BLaER1 treated with 17β-estradiol and CSF1 and Interleukin-3, amounts not matched to agents 10 nM and 100 nM (cell line): Measurements from ENCODE around the gene TMEM107.
A peak's percentile ranks its signal among the peaks of the same experiment; 100 is the strongest.

Source experiments
- H3K27ac ChIP-seq, 11 experiments: shearing (Covaris generic); formaldehyde crosslinking; 2 replicates each; pipeline ENCODE4 v1.8.1; 2022
- H3K27me3 ChIP-seq, 11 experiments: shearing (Covaris generic); formaldehyde crosslinking; 2 replicates each; pipeline ENCODE4 v1.8.1; 2022
- H3K36me3 ChIP-seq, 11 experiments: shearing (Covaris generic); formaldehyde crosslinking; 2 replicates each; pipeline ENCODE4 v1.8.1; 2022
- H3K4me1 ChIP-seq, 10 experiments: shearing (Covaris generic); formaldehyde crosslinking; 2 replicates each; pipeline ENCODE4 v1.8.1; 2022
- H3K4me2 ChIP-seq, 11 experiments: shearing (Covaris generic); formaldehyde crosslinking; 2 replicates each; pipeline ENCODE4 v1.8.1; 2022
- H3K4me3 ChIP-seq, 10 experiments: shearing (Covaris generic); formaldehyde crosslinking; 2 replicates each; pipeline ENCODE4 v1.8.1; 2022
- H3K9ac ChIP-seq, 11 experiments: shearing (Covaris generic); formaldehyde crosslinking; 2 replicates each; pipeline ENCODE4 v1.8.1; 2022
- H3K9me3 ChIP-seq, 11 experiments: shearing (Covaris generic); formaldehyde crosslinking; replicated peaks in 1 of 11; 2 replicates each; pipeline ENCODE4 v1.8.1; 2022
- H4K20me1 ChIP-seq, 11 experiments: shearing (Covaris generic); formaldehyde crosslinking; 2 replicates each; pipeline ENCODE4 v1.8.1; 2022
- Cebpa-rat ChIP-seq, 11 experiments: shearing (Covaris generic); IDR thresholded peaks; 2 replicates each; pipeline ENCODE4 v1.8.1; 2022

Gene TMEM107

GRCh38 chr17:8160224-8160577, 16.0 kb downstream of the TMEM107 start:
- H3K36me3 ChIP-seq: peaks cover 13 to 30% (median 21%) of the 10 kb centered on the region in 11 experiments; a peak in 20 of 22 replicates
- TF ChIP-seq Cebpa-rat (IDR thresholded peaks at IDR 0.05): no peak
- H3K4me1 ChIP-seq: peaks cover 66 to 80% (median 76%) of the 10 kb centered on the region in 10 experiments
- H4K20me1 ChIP-seq: peaks cover 10 to 41% (median 26%) of the 10 kb centered on the region in 11 experiments; a peak in 17 of 22 replicates
- H3K4me3 ChIP-seq: peak overlapping the region; percentile 92 to 100 (median 100); a peak in 14 of 20 replicates
- peak overlapping the region; percentile 92 to 100 (median 100) for H3K4me2 ChIP-seq
- no peaks in the 10 kb centered on the region for H3K9me3 ChIP-seq
- H3K9ac ChIP-seq: peak overlapping the region; percentile 55 to 100 (median 99); a peak in 18 of 22 replicates
- H3K27me3 ChIP-seq: no peaks in the 10 kb centered on the region
- H3K27ac ChIP-seq: peak overlapping the region in 6 of 11 experiments; percentile 23 to 100 (median 45); a peak in 7 of 22 replicates

- Histone ChIP-seq H3K4me3 (no peak overlapping the region; a peak in 2 of 20 replicates), H3K27ac (peak overlapping the region in 3 of 11 experiments; percentile 6 to 38 (median 15); a peak in 2 of 22 replicates), H4K20me1 (peaks cover 10 to 44% (median 26%) of the 10 kb centered on the region in 11 experiments; a peak in 17 of 22 replicates), H3K27me3 (no peaks in the 10 kb centered on the region), H3K36me3 (peaks cover 13 to 30% (median 21%) of the 10 kb centered on the region in 11 experiments; a peak in 20 of 22 replicates), H3K4me2 (peak overlapping the region; percentile 92 to 100 (median 100); a peak in 20 of 22 replicates), H3K4me1 (peaks cover 68 to 80% (median 76%) of the 10 kb centered on the region in 10 experiments), H3K9ac (peak overlapping the region in 10 of 11 experiments; percentile 10 to 100 (median 55); a peak in 13 of 22 replicates), H3K9me3 (no peaks in the 10 kb centered on the region)
- TF ChIP-seq Cebpa-rat (IDR thresholded peaks at IDR 0.05): no peak
Observed at GRCh38 chr17:8159459-8160223, 16.5 kb downstream of the TMEM107 start.

- H4K20me1 ChIP-seq: peaks cover 10 to 45% (median 26%) of the 10 kb centered on the region in 11 experiments; a peak in 17 of 22 replicates
- no peak for TF ChIP-seq Cebpa-rat (IDR thresholded peaks at IDR 0.05)
- H3K9ac ChIP-seq: peak overlapping the region in 6 of 11 experiments; percentile 7 to 100 (median 45); a peak in 3 of 22 replicates
- H3K36me3 ChIP-seq: peaks cover 13 to 30% (median 21%) of the 10 kb centered on the region in 11 experiments; a peak in 20 of 22 replicates
- no peak overlapping the region for H3K27ac ChIP-seq
- peak overlapping the region in 10 of 11 experiments; percentile 27 to 100 (median 100); a peak in 12 of 22 replicates for H3K4me2 ChIP-seq
- H3K4me3 ChIP-seq: no peak overlapping the region
- H3K27me3 ChIP-seq: no peaks in the 10 kb centered on the region
- H3K4me1 ChIP-seq: peaks cover 68 to 80% (median 76%) of the 10 kb centered on the region in 10 experiments
- H3K9me3 ChIP-seq: no peaks in the 10 kb centered on the region
Observed at GRCh38 chr17:8159032-8159400, 17.2 kb downstream of the TMEM107 start.

GRCh38 chr17:8158267-8159031, 17.7 kb downstream of the TMEM107 start:
- Histone ChIP-seq H3K36me3 (peaks cover 13 to 30% (median 21%) of the 10 kb centered on the region in 11 experiments; a peak in 20 of 22 replicates), H4K20me1 (peaks cover 10 to 45% (median 26%) of the 10 kb centered on the region in 11 experiments; a peak in 17 of 22 replicates), H3K27me3 (no peaks in the 10 kb centered on the region), H3K4me3 (peak overlapping the region in 2 of 10 experiments; percentile 25 to 39; a peak in 3 of 20 replicates), H3K4me1 (peaks cover 68 to 80% (median 76%) of the 10 kb centered on the region in 10 experiments), H3K9ac (peak overlapping the region in 10 of 11 experiments; percentile 36 to 67 (median 44); a peak in 18 of 22 replicates), H3K9me3 (no peaks in the 10 kb centered on the region), H3K27ac (peak overlapping the region in 10 of 11 experiments; percentile 24 to 88 (median 60); a peak in 17 of 22 replicates), H3K4me2 (peak overlapping the region; percentile 24 to 91 (median 54); a peak in 20 of 22 replicates)
- no peak for TF ChIP-seq Cebpa-rat (IDR thresholded peaks at IDR 0.05)

- peak overlapping the region; percentile 77 to 94 (median 83) for H3K9ac ChIP-seq
- peak overlapping the region; percentile 85 to 99 (median 97) for H3K4me2 ChIP-seq
- peaks cover 12 to 27% (median 19%) of the 10 kb centered on the region in 11 experiments; a peak in 20 of 22 replicates for H3K36me3 ChIP-seq
- H3K4me1 ChIP-seq: peaks cover 68 to 82% (median 76%) of the 10 kb centered on the region in 10 experiments
- peak overlapping the region; percentile 73 to 97 (median 86) for H3K27ac ChIP-seq
- TF ChIP-seq Cebpa-rat (IDR thresholded peaks at IDR 0.05): no peak
- peaks cover 7 to 42% (median 19%) of the 10 kb centered on the region in 11 experiments; a peak in 17 of 22 replicates for H4K20me1 ChIP-seq
- no peaks in the 10 kb centered on the region for H3K9me3 ChIP-seq
- peak overlapping the region; percentile 51 to 70 (median 59) for H3K4me3 ChIP-seq
- no peaks in the 10 kb centered on the region for H3K27me3 ChIP-seq
Observed at GRCh38 chr17:8156246-8156992, 19.8 kb downstream of the TMEM107 start.

GRCh38 chr17:8155996-8156245, 20.3 kb downstream of the TMEM107 start:
- Histone ChIP-seq H3K36me3 (peaks cover 8 to 22% (median 14%) of the 10 kb centered on the region in 11 experiments; a peak in 20 of 22 replicates), H4K20me1 (peaks cover 7 to 39% (median 16%) of the 10 kb centered on the region in 11 experiments; a peak in 19 of 22 replicates), H3K4me1 (peaks cover 64 to 82% (median 73%) of the 10 kb centered on the region in 10 experiments), H3K9me3 (no peaks in the 10 kb centered on the region), H3K4me2 (peak overlapping the region; percentile 82 to 99 (median 97)), H3K9ac (peak overlapping the region; percentile 54 to 94 (median 72)), H3K27me3 (no peaks in the 10 kb centered on the region), H3K27ac (peak overlapping the region; percentile 23 to 97 (median 69)), H3K4me3 (peak overlapping the region; percentile 51 to 66 (median 56))
- no peak for TF ChIP-seq Cebpa-rat (IDR thresholded peaks at IDR 0.05)

GRCh38 chr17:8155231-8155995, 20.8 kb downstream of the TMEM107 start:
- Histone ChIP-seq H3K4me2 (peak overlapping the region; percentile 82 to 99 (median 97)), H3K9ac (peak overlapping the region; percentile 54 to 94 (median 72)), H3K27ac (peak overlapping the region; percentile 23 to 97 (median 69)), H3K4me1 (peaks cover 64 to 82% (median 73%) of the 10 kb centered on the region in 10 experiments), H3K9me3 (no peaks in the 10 kb centered on the region), H3K4me3 (peak overlapping the region; percentile 51 to 66 (median 56)), H3K36me3 (peaks cover 8 to 21% (median 13%) of the 10 kb centered on the region in 11 experiments; a peak in 21 of 22 replicates), H3K27me3 (no peaks in the 10 kb centered on the region), H4K20me1 (peaks cover 12 to 39% (median 20%) of the 10 kb centered on the region in 11 experiments)
- TF ChIP-seq Cebpa-rat (IDR thresholded peaks at IDR 0.05): no peak
